Pancreas (tissue), 10 donors: Measurements from ENCODE around the gene LCE1A. TPM values are rescaled to one million over a fixed set of nuclear protein-coding genes. Genes with fewer than 3 reads are reported as not detected.

Experiments
- ATAC-seq, 4 donors: fragments of 200-7000 bp; cut with Tn5 transposase; one replicate each; pipeline versions ENCODE4 v1.8.0 to v1.9.1; 2020; ENCODE audit warnings: mild to moderate bottlenecking in 4 of 4, moderate library complexity in 4 of 4
- DNase-seq, 6 donors: peaks; one replicate each; pipeline ENCODE4 v3.0.0-alpha.2; 2020
- FAIRE-seq: peaks from 2 replicates; lab custom pipeline; 2012; peaks lifted over from hg19 to GRCh38; lab: Jason Lieb, UNC
- H3K27ac ChIP-seq, 4 donors: fragments of 200-600 bp; sonication (generic); 1 replicate in 3 of 4; 2 replicates in 1 of 4; pipeline versions ENCODE4 v1.5.0 to v1.8.0; 2020
- H3K27me3 ChIP-seq, 4 donors: fragments of 200-600 bp; one replicate each; pipeline ENCODE4 v1.8.0; 2021
- H3K36me3 ChIP-seq, 3 donors: fragments of 200-600 bp; sonication (generic) in 1 of 3; one replicate each; pipeline versions ENCODE4 v1.5.0 to v1.8.0; 2020 to 2021
- H3K4me1 ChIP-seq, 3 donors: fragments of 200-600 bp; one replicate each; pipeline ENCODE4 v1.8.0; 2021
- H3K4me3 ChIP-seq, 4 donors: fragments of 200-600 bp; sonication (generic) in 2 of 4; one replicate each; pipeline versions ENCODE4 v1.5.0 to v1.8.0; 2020 to 2021
- H3K9me3 ChIP-seq, 4 donors: fragments of 200-600 bp; one replicate each; pipeline ENCODE4 v1.8.0; 2021
- WGBS, 2 donors: extraction: QIAGEN DNeasy Blood & Tissue Kit; methylation state at CpG; one replicate each; pipeline ENCODE4 v1.1.7; 2013; 5-methylcytosine and 5-hydroxymethylcytosine counted together
- intact Hi-C, 3 donors: fragments of 100-400 bp; cut with DNase I; formaldehyde crosslinking; loops; one replicate each; pipeline versions ENCODE4 v1.11.1 to v1.14.2; 2022
- polyA plus RNA-seq, 2 donors: library from polyadenylated mRNA; stranded (reverse); fragments of 200-250 nt; gene quantifications; one replicate each; pipeline ENCODE4 v1.2.3, GENCODE V29; 2013
- total RNA-seq, 6 donors: library from RNA; stranded (reverse); fragmentation: NEBNext Ultra II Directional in 4 of 6; extraction: Animal tissue kit (Norgen Biotek cat#: 25700) in 4 of 6; gene quantifications; one replicate each; pipeline versions ENCODE4 v1.2.1 to v1.2.4, GENCODE V29; 2021 to 2023
- TF ChIP-seq, protein P1 (sequence below), 4 donors: fragments of 200-600 bp; sonication (generic) in 3 of 4; IDR thresholded peaks; one replicate each; pipeline versions ENCODE4 v1.5.0 to v1.8.0; 2021; ENCODE audit warnings: antibody characterized with exemption in 4 of 4
- donor health status: healthy with polysubstance abuse.
- donor health status: DM: no; HTN: no; CAD: no; lungs with moderate emphysema.
- donor health status: DM: no; HTN: no; CAD: no.
- donor health status: control.
- donor health status: control.
- donor health status: Bipolar disorder and iron deficiency.
- donor health status: DM: yes; HTN: yes; CAD: no.
- donor health status: DM: no; HTN: no; CAD: no.
- donor health status: DM: no; HTN: no; CAD: no.
- donor health status: DM: yes; HTN: yes; CAD: no.

The LCE1A gene
- total RNA-seq (not detected), polyA plus RNA-seq (not detected)

- Histone ChIP-seq H3K27me3 (peaks cover 0 to 5% (median 0%) of the 10 kb centered on the region in 4 donors), H3K9me3 (no peaks in the 10 kb centered on the region), H3K27ac (no peak within 1 kb of the TSS), H3K4me1 (no peaks in the 10 kb centered on the region), H3K4me3 (no peak within 1 kb of the TSS), H3K36me3 (no peaks in the 10 kb centered on the region)
- TF ChIP-seq, protein P1, sequence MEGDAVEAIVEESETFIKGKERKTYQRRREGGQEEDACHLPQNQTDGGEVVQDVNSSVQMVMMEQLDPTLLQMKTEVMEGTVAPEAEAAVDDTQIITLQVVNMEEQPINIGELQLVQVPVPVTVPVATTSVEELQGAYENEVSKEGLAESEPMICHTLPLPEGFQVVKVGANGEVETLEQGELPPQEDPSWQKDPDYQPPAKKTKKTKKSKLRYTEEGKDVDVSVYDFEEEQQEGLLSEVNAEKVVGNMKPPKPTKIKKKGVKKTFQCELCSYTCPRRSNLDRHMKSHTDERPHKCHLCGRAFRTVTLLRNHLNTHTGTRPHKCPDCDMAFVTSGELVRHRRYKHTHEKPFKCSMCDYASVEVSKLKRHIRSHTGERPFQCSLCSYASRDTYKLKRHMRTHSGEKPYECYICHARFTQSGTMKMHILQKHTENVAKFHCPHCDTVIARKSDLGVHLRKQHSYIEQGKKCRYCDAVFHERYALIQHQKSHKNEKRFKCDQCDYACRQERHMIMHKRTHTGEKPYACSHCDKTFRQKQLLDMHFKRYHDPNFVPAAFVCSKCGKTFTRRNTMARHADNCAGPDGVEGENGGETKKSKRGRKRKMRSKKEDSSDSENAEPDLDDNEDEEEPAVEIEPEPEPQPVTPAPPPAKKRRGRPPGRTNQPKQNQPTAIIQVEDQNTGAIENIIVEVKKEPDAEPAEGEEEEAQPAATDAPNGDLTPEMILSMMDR (IDR thresholded peaks at IDR 0.05): no peak
- intact Hi-C loops: no loop called here
- WGBS, 2 donors: 46 to 67% methylated on average over 2 of the region's 2 CpGs
- no peak for DNase-seq
- no peak for ATAC-seq
- no peak for FAIRE-seq
Measured at GRCh38 chr1:152827173-152827572, at the start of gene LCE1A. TSS of gene LCE1A (plus strand) at chr1:152827473. CDS start at chr1:152827473, 0 bp downstream.

- TF ChIP-seq, protein P1 (IDR thresholded peaks at IDR 0.05): no peak
- FAIRE-seq: no peak
- H3K4me1 ChIP-seq: no peaks in the 10 kb centered on the region
- H3K9me3 ChIP-seq: no peaks in the 10 kb centered on the region
- no peak for ATAC-seq
- H3K4me3 ChIP-seq: no peak overlapping the region
- H3K27ac ChIP-seq: no peak overlapping the region
- 44 to 47% methylated on average over 4 of the region's 4 CpGs for WGBS, 2 donors
- H3K36me3 ChIP-seq: no peaks in the 10 kb centered on the region
- H3K27me3 ChIP-seq: peaks cover 0 to 8% (median 0%) of the 10 kb centered on the region in 4 donors
- no peak for DNase-seq
- intact Hi-C loops: no loop called here
Measured at GRCh38 chr1:152777510-152778137, 49.6 kb upstream of the LCE1A start.

DNA sequence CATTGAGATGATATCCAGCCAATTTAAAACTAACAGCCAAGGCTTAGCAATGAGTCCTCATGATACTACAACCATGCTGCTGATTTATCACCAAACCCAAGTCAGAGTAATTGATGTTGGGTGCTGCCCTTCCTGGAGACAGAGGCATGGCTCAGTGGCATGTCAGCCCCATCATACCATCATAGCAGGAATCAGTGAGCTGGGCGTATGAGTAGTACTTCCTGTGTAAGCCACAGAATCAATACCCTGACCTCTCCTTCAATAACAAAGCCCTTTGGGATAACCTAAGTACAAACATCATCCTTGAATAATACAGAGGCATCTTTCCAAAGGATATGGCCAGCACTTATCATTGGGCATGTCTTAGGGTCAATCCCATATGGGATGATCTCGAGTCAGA lies 44.2 kb upstream of the LCE1A start:
- WGBS, 2 donors: 32 to 45% methylated on average over 2 of the region's 2 CpGs
- no peak overlapping the region for H3K27ac ChIP-seq
- peaks cover 0 to 8% (median 0%) of the 10 kb centered on the region in 4 donors for H3K27me3 ChIP-seq
- DNase-seq (no peak), ATAC-seq (no peak), FAIRE-seq (no peak)
- no peak overlapping the region for H3K4me3 ChIP-seq
- no peaks in the 10 kb centered on the region for H3K9me3 ChIP-seq
- TF ChIP-seq, protein P1 (IDR thresholded peaks at IDR 0.05): no peak
- no peaks in the 10 kb centered on the region for H3K36me3 ChIP-seq
- intact Hi-C loops: no loop called here
- no peaks in the 10 kb centered on the region for H3K4me1 ChIP-seq

DNA sequence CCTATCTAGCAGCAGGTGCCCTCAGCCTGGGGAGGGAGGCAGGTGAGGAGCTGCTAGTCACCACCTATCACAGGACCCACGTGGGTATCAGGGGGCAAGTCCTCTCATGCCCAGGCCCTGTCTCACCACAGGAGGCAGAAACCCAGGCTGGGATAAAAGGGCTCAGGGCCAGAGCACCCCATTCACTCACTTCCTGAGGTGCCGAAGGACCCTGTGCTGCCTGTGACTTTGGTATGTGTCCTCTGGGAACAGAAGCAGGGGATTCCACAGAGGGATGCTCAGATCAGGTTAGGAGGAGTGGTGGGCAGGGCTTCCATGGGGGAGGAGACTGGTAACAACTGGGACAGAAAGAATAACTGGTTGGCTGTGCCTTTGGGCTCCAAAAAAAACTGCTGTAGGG lies 41.2 kb upstream of the LCE1A start, which contains the start of gene LCE1E:
LCE1E (plus strand) TSS at position 181 of the 400 bp plus-strand sequence. CDS start 1,043 bp downstream, outside the sequence.
- intact Hi-C loops: no loop called here
- FAIRE-seq (no peak), ATAC-seq (no peak), DNase-seq (no peak)
- 33 to 50% methylated on average over 2 of the region's 2 CpGs for WGBS, 2 donors
- Histone ChIP-seq H3K4me1 (no peaks in the 10 kb centered on the region), H3K27me3 (no peaks in the 10 kb centered on the region), H3K36me3 (no peaks in the 10 kb centered on the region), H3K4me3 (no peak within 1 kb of the TSS), H3K27ac (no peak within 1 kb of the TSS), H3K9me3 (no peaks in the 10 kb centered on the region)
- TF ChIP-seq, protein P1 (IDR thresholded peaks at IDR 0.05): no peak

GRCh38 chr1:152795686-152796085 lies 31.6 kb upstream of the LCE1A start:
- FAIRE-seq: no peak
- no peak for DNase-seq
- TF ChIP-seq, protein P1 (IDR thresholded peaks at IDR 0.05): no peak
- ATAC-seq: no peak
- Histone ChIP-seq H3K27ac (no peak overlapping the region), H3K9me3 (no peaks in the 10 kb centered on the region), H3K36me3 (no peaks in the 10 kb centered on the region), H3K27me3 (peaks cover 0 to 3% (median 0%) of the 10 kb centered on the region in 4 donors), H3K4me3 (no peak overlapping the region), H3K4me1 (no peaks in the 10 kb centered on the region)
- 30 to 41% methylated on average over 4 of the region's 4 CpGs for WGBS, 2 donors
- intact Hi-C loops: no loop called here
